IMR-90 (cell line): Measurements from ENCODE around the gene PCA3. TPM values are rescaled to one million over a fixed set of nuclear protein-coding genes. Genes with fewer than 3 reads are reported as not detected.

ENCODE experiments used
- ATAC-seq: fragments of 200-7000 bp; cut with Tn5 transposase; 2 replicates; pipeline ENCODE4 v1.9.1; 2020; ENCODE audit warnings: low read depth, mild to moderate bottlenecking, moderate library complexity
- BruUV-seq: library from RNA; stranded (reverse); fragments of 400-500 nt; replicated peaks from 2 replicates; lab custom pipeline; 2021; lab: Mats Ljungman, UMichigan
- CTCF ChIA-PET: fragments of 300-600 bp; formaldehyde crosslinking; extraction: SDS; loops from one replicate; lab custom pipeline; 2021; ENCODE audit warnings: antibody characterized with exemption; lab: Yijun Ruan, JAX
- POLR2A ChIA-PET: fragments of 300-600 bp; sonication (Branson Sonifier 250); formaldehyde crosslinking; loops from one replicate; lab custom pipeline; 2022; ENCODE audit warnings: antibody characterized with exemption; ENCODE audit not compliant: unreplicated experiment; lab: Charles Lee
- DNase-seq: peaks from one replicate; pipeline ENCODE4 v3.0.0; 2013
- H2AFZ ChIP-seq: replicated peaks from 2 replicates; pipeline ENCODE3; 2013; ENCODE audit warnings: low read length, mild to moderate bottlenecking; ENCODE audit not compliant: poor library complexity
- H2AK5ac ChIP-seq: 2 replicates; pipeline ENCODE4 v1.6.1; 2013; ENCODE audit warnings: low read depth, low read length, inconsistent platforms
- H2AK9ac ChIP-seq: replicated peaks from 2 replicates; pipeline ENCODE3; 2013; ENCODE audit warnings: mild to moderate bottlenecking, low read depth, low read length, moderate library complexity; ENCODE audit not compliant: poor library complexity
- H2BK120ac ChIP-seq: 2 replicates; pipeline ENCODE4 v1.6.1; 2013; ENCODE audit warnings: low read depth, low read length, inconsistent platforms
- H2BK15ac ChIP-seq: 3 replicates; pipeline ENCODE4 v1.6.1; 2013; ENCODE audit warnings: low read depth, low read length, inconsistent platforms
- H2BK20ac ChIP-seq: 2 replicates; pipeline ENCODE4 v1.6.1; 2013; ENCODE audit warnings: low read depth, mild to moderate bottlenecking, inconsistent platforms, low read length, moderate library complexity
- H2BK5ac ChIP-seq: 2 replicates; pipeline ENCODE4 v1.6.1; 2013; ENCODE audit warnings: mild to moderate bottlenecking, low read depth, low read length, inconsistent platforms; ENCODE audit not compliant: poor library complexity, severe bottlenecking
- H3K14ac ChIP-seq: replicated peaks from 2 replicates; pipeline ENCODE4 v1.6.1; 2013; ENCODE audit warnings: low read depth, low read length, inconsistent platforms
- H3K18ac ChIP-seq: 2 replicates; pipeline ENCODE4 v1.6.1; 2013; ENCODE audit warnings: low read depth, low read length, control low read depth
- H3K23ac ChIP-seq: 2 replicates; pipeline ENCODE4 v1.6.1; 2013; ENCODE audit warnings: low read depth, low read length, inconsistent platforms
- H3K27ac ChIP-seq: 2 replicates; pipeline ENCODE4 v1.5.1; 2013; ENCODE audit warnings: mild to moderate bottlenecking, control low read depth, low read length; ENCODE audit not compliant: insufficient read depth
- H3K27me3 ChIP-seq: 2 replicates; pipeline ENCODE4 v1.6.1; 2013; ENCODE audit warnings: low read length; ENCODE audit not compliant: control insufficient read depth, insufficient read depth
- H3K36me3 ChIP-seq: 2 replicates; pipeline ENCODE4 v1.6.1; 2013; ENCODE audit warnings: low read length, mixed read lengths; ENCODE audit not compliant: control insufficient read depth, insufficient read depth
- H3K4ac ChIP-seq: 2 replicates; pipeline ENCODE4 v1.6.1; 2013; ENCODE audit warnings: low read depth, low read length, inconsistent platforms
- H3K4me1 ChIP-seq: 2 replicates; pipeline ENCODE4 v1.6.1; 2013; ENCODE audit warnings: low read length, mixed read lengths; ENCODE audit not compliant: control insufficient read depth, insufficient read depth
- H3K4me2 ChIP-seq: 2 replicates; pipeline ENCODE4 v1.6.1; 2013; ENCODE audit warnings: low read depth, mild to moderate bottlenecking, control low read depth, low read length, moderate library complexity
- H3K4me3 ChIP-seq: 2 replicates; pipeline ENCODE4 v1.5.1; 2013; ENCODE audit warnings: low read depth, mild to moderate bottlenecking, control low read depth, low read length, moderate library complexity; ENCODE audit not compliant: insufficient read depth
- H3K56ac ChIP-seq: 2 replicates; pipeline ENCODE4 v1.6.1; 2013; ENCODE audit warnings: low read length, inconsistent platforms; ENCODE audit not compliant: insufficient read depth; ENCODE audit errors: extremely low read depth
- H3K79me1 ChIP-seq, 2 experiments: 2 replicates each; pipeline ENCODE4 v1.6.1; 2013; ENCODE audit warnings: low read length in 2 of 2, inconsistent platforms in 1 of 2, low read depth in 1 of 2
- H3K9ac ChIP-seq: 2 replicates; pipeline ENCODE4 v1.6.1; 2013; ENCODE audit warnings: low read depth, low read length, control low read depth
- H3K9me1 ChIP-seq: 2 replicates; pipeline ENCODE4 v1.6.1; 2013; ENCODE audit warnings: low read length, inconsistent platforms; ENCODE audit not compliant: insufficient read depth
- H3K9me3 ChIP-seq: 2 replicates; pipeline ENCODE4 v1.6.1; 2013; ENCODE audit warnings: low read length; ENCODE audit not compliant: control insufficient read depth, insufficient read depth
- H4K20me1 ChIP-seq: 2 replicates; pipeline ENCODE4 v1.6.1; 2013; ENCODE audit warnings: low read length, inconsistent platforms; ENCODE audit not compliant: insufficient read depth
- H4K5ac ChIP-seq: 2 replicates; pipeline ENCODE4 v1.6.1; 2013; ENCODE audit warnings: mild to moderate bottlenecking, low read depth, low read length, control low read depth
- H4K8ac ChIP-seq, 2 experiments: 2 replicates each; pipeline ENCODE4 v1.6.1; 2013; ENCODE audit warnings: low read depth in 2 of 2, low read length in 2 of 2, control low read depth in 1 of 2, inconsistent platforms in 1 of 2
- H4K91ac ChIP-seq: 2 replicates; pipeline ENCODE4 v1.6.1; 2013; ENCODE audit warnings: low read depth, low read length, inconsistent platforms; ENCODE audit not compliant: insufficient read depth
- CEBPB ChIP-seq: IDR thresholded peaks from 2 replicates; pipeline ENCODE4 v1.6.1; 2012; ENCODE audit warnings: low read depth, low read length, improper control_type of control experiment
- FOS ChIP-seq: fragments of 150-350 bp; IDR thresholded peaks from 2 replicates; pipeline ENCODE4 v1.6.1; 2016; ENCODE audit warnings: low read depth, low read length
- RCOR1 ChIP-seq: IDR thresholded peaks from 2 replicates; pipeline ENCODE4 v1.6.1; 2012; ENCODE audit warnings: mild to moderate bottlenecking, low read length, improper control_type of control experiment; ENCODE audit not compliant: insufficient replicate concordance
- USF2 ChIP-seq: fragments of 150-350 bp; IDR thresholded peaks from 2 replicates; pipeline ENCODE4 v1.6.1; 2017; ENCODE audit warnings: mild to moderate bottlenecking, antibody characterized with exemption, low read length, low read depth
- WGBS, 2 experiments: methylation state at CpG; one replicate each; pipeline versions ENCODE4 v1.1.5 to v1.1.7; 2013; ENCODE audit warnings: missing lambda C conversion rate in 2 of 2; ENCODE audit not compliant: insufficient read length in 1 of 2; ENCODE audit errors: extremely low coverage in 2 of 2; 5-methylcytosine and 5-hydroxymethylcytosine counted together
- dilution Hi-C: fragments of 300-500 bp; cut with HindIII; formaldehyde crosslinking; loops from one replicate; pipeline ENCODE4 v1.14.3; 2018; ENCODE audit warnings: low sequenced_read_pairs; ENCODE audit not compliant: unreplicated experiment
- in situ Hi-C: fragments of 300-500 bp; cut with MboI; formaldehyde crosslinking; loops from 3 replicates; pipeline ENCODE4 v1.14.3; 2019; ENCODE audit warnings: low sequenced_read_pairs, inconsistent platforms, mixed read lengths
- intact Hi-C: fragments of 100-400 bp; cut with micrococcal nuclease; formaldehyde crosslinking; loops from 2 replicates; pipeline ENCODE4 v1.10.0; 2022
- polyA plus RNA-seq, 3 experiments: library from polyadenylated mRNA; depleted of rRNA; stranded (reverse); fragments of >200 nt; gene quantifications; 2 replicates each; pipeline ENCODE4 v1.2.3, GENCODE V29; 2012; ENCODE audit warnings: low replicate concordance in 1 of 3
- total RNA-seq: library from RNA; depleted of rRNA; stranded (reverse); fragments of >200 nt; gene quantifications from 2 replicates; pipeline ENCODE4 v1.2.3, GENCODE V29; 2012

PCA3 gene
- total and polyA plus RNA-seq, 2 of the 4 experiments (the other 2 are of a cell fraction), result not detected

GRCh38 chr9:76817489-76817888 lies 53.3 kb downstream of the PCA3 start:
- Histone ChIP-seq H3K14ac (no peak overlapping the region), H3K23ac (no peak overlapping the region), H2AK5ac (no peak overlapping the region), H2AK9ac (no peak overlapping the region), H3K4me1 (peaks cover 8% of the 10 kb centered on the region), H3K4me3 (no peak overlapping the region), H3K9ac (no peak overlapping the region), H3K27me3 (no peaks in the 10 kb centered on the region), H4K5ac (no peak overlapping the region), H4K20me1 (no peaks in the 10 kb centered on the region), H3K4ac (0 out of 2 replicates have a peak overlapping the region, but pooled peaks have one; percentile 12), H2BK5ac (peak overlapping the region; percentile 85), H3K9me3 (no peaks in the 10 kb centered on the region), H3K18ac (no peak overlapping the region), H4K91ac (no peak overlapping the region), H4K8ac (0 out of 4 replicates have a peak overlapping the region, but pooled peaks of 1 of the 2 experiments have one; percentile 1), H3K9me1 (no peaks in the 10 kb centered on the region), H2BK15ac (peak overlapping the region; percentile 12; the same call in 1 of the 3 replicates), H3K56ac (no peak overlapping the region), H2BK120ac (peak overlapping the region; percentile 23), H3K27ac (peak overlapping the region; percentile 20; the same call in 1 of the 2 replicates), H3K36me3 (no peaks in the 10 kb centered on the region), H2BK20ac (no peak overlapping the region), H3K79me1 (no peaks in the 10 kb centered on the region), H3K4me2 (no peak overlapping the region), H2AFZ (no peak overlapping the region)
- BruUV-seq, result no TSS peak
- ChIA-PET CTCF (interaction anchor here (1.9 kb wide), 1 partner anchor 170 kb away, joined by 6 read pairs; no protein-coding TSS in a partner anchor), POLR2A (no interaction called here)
- dilution Hi-C loops (loop anchor here (25.0 kb wide), 1 partner anchor 170 kb away; no protein-coding TSS in a partner anchor), in situ Hi-C loops (loop anchor here (5.0 to 25.0 kb wide), 2 partner anchors 90 to 345 kb away; partner anchors contain the start of gene PRUNE2), intact Hi-C loops (no loop called here)
- no CpG with 5 or more reads among the region's 1 CpG for WGBS, 2 experiments
- ATAC-seq, result peak; percentile 30
- peak; percentile 88 for DNase-seq
- peak; percentile 94 for TF ChIP-seq USF2
- TF ChIP-seq RCOR1, result no peak
- TF ChIP-seq CEBPB, result peak; percentile 51; the same call in 1 of the 2 replicates
- peak; percentile 68; the same call in 1 of the 2 replicates for TF ChIP-seq FOS
